HepG2 (cell line): ENCODE measurements around the gene P3H4. TPM values are rescaled to one million over a fixed set of nuclear protein-coding genes. Genes with fewer than 3 reads are reported as not detected.
A peak's percentile ranks its signal among the peaks of the same experiment; 100 is the strongest.

Experiments used
- ATAC-seq: fragments of 200-7000 bp; cut with Tn5 transposase; 3 replicates; pipeline ENCODE4 v1.9.1; 2020; ENCODE audit warnings: mild to moderate bottlenecking, moderate library complexity
- BruUV-seq: library from RNA; stranded (reverse); fragments of 400-500 nt; replicated peaks from 2 replicates; lab custom pipeline; 2021; lab: Mats Ljungman, UMichigan
- CTCF ChIA-PET: fragments of 300-600 bp; formaldehyde crosslinking; extraction: SDS; loops from one replicate; lab custom pipeline; 2021; ENCODE audit warnings: low total read pairs, inconsistent platforms, low intra/inter-chr PET ratio; lab: Yijun Ruan, JAX
- POLR2A ChIA-PET: fragments of 350-600 bp; sonication (Branson Sonifier 250); formaldehyde crosslinking; loops from one replicate; lab custom pipeline; 2020; ENCODE audit warnings: antibody characterized with exemption, inconsistent platforms; lab: Yijun Ruan, JAX
- DNase-seq: peaks from one replicate; pipeline ENCODE4 v3.0.0-alpha.2; 2015; ENCODE audit warnings: low spot score
- FAIRE-seq: peaks from 3 replicates; lab custom pipeline; 2011; peaks lifted over from hg19 to GRCh38; lab: Jason Lieb, UNC
- H2AFZ ChIP-seq: one replicate; pipeline ENCODE4 v1.6.1; 2011; ENCODE audit warnings: low read length, inconsistent platforms
- H3K27ac ChIP-seq: fragments of 300-600 bp; 3 replicates; pipeline ENCODE4 v1.8.0; 2011; ENCODE audit warnings: mixed run types, mild to moderate bottlenecking, mixed read lengths, low read length, inconsistent platforms; ENCODE audit not compliant: insufficient read depth; ENCODE audit errors: extremely low read length
- H3K27me3 ChIP-seq, 2 experiments: fragments of 200-600 bp in 1 of 2; 2 replicates in 1 of 2; 3 replicates in 1 of 2; pipeline versions ENCODE4 v1.6.0 to v1.8.0; 2011; ENCODE audit warnings: low read length in 2 of 2, mild to moderate bottlenecking in 2 of 2, moderate library complexity in 2 of 2, inconsistent platforms in 1 of 2; ENCODE audit not compliant: insufficient read depth in 2 of 2, control insufficient read depth in 1 of 2
- H3K36me3 ChIP-seq, 2 experiments: fragments of 200-600 bp in 1 of 2; replicated peaks in 1 of 2; 2 replicates in 1 of 2; 3 replicates in 1 of 2; pipeline versions ENCODE4 v1.5.1 to v1.8.0; 2011; ENCODE audit warnings: low read length in 2 of 2, inconsistent platforms in 1 of 2; ENCODE audit not compliant: insufficient read depth in 2 of 2, control insufficient read depth in 1 of 2
- H3K4me1 ChIP-seq: 2 replicates; pipeline ENCODE4 v1.5.1; 2012; ENCODE audit warnings: low read length, inconsistent platforms; ENCODE audit not compliant: insufficient read depth
- H3K4me2 ChIP-seq: 2 replicates; pipeline ENCODE4 v1.6.0; 2011; ENCODE audit warnings: low read depth, low read length, inconsistent platforms
- H3K4me3 ChIP-seq, 3 experiments: fragments of 200-600 bp in 1 of 3; sonication (generic), shearing (Covaris generic) in 1 of 3; replicated peaks in 1 of 3; 2 replicates each; pipeline ENCODE4 v1.5.1; 2011 to 2016; ENCODE audit warnings: low read length in 3 of 3, inconsistent platforms in 2 of 3, low read depth in 2 of 3, mild to moderate bottlenecking in 2 of 3, control low read depth in 1 of 3, mixed read lengths in 1 of 3; ENCODE audit not compliant: insufficient read depth in 1 of 3
- H3K79me2 ChIP-seq: one replicate; pipeline ENCODE4 v1.6.1; 2011; ENCODE audit warnings: low read length, inconsistent platforms; ENCODE audit not compliant: insufficient read depth
- H3K9ac ChIP-seq: 2 replicates; pipeline ENCODE4 v1.6.0; 2011; ENCODE audit warnings: mild to moderate bottlenecking, low read depth, low read length, inconsistent platforms; ENCODE audit not compliant: insufficient read depth
- H3K9me3 ChIP-seq: 2 replicates; pipeline ENCODE4 v1.5.1; 2012; ENCODE audit warnings: mild to moderate bottlenecking, low read length
- H4K20me1 ChIP-seq: 2 replicates; pipeline ENCODE4 v1.6.0; 2011; ENCODE audit warnings: inconsistent platforms, mild to moderate bottlenecking, low read length, moderate library complexity; ENCODE audit not compliant: insufficient read depth
- ARID2 ChIP-seq: sonication (generic); formaldehyde crosslinking; IDR thresholded peaks from 2 replicates; pipeline ENCODE4 v1.8.1; 2022; ENCODE audit warnings: mild to moderate bottlenecking, missing genetic modification reagents, borderline replicate concordance
- ETV5 ChIP-seq: IDR thresholded peaks from 2 replicates; pipeline ENCODE4 v1.6.1; 2018; ENCODE audit warnings: missing biosample characterization, missing genetic modification reagents, inconsistent platforms, borderline replicate concordance
- HNRNPK ChIP-seq: fragments of 200-400 bp; formaldehyde crosslinking; IDR thresholded peaks from 2 replicates; pipeline ENCODE4 v1.6.1; 2018; ENCODE audit warnings: low read length, low read depth, moderate library complexity, mild to moderate bottlenecking; ENCODE audit not compliant: poor library complexity, severe bottlenecking
- MXI1 ChIP-seq: IDR thresholded peaks from 3 replicates; pipeline ENCODE4 v1.6.1; 2012; ENCODE audit warnings: low read depth, low read length, inconsistent platforms, borderline replicate concordance
- MYPOP ChIP-seq: sonication (generic); formaldehyde crosslinking; IDR thresholded peaks from 2 replicates; pipeline ENCODE4 v1.8.1; 2023; ENCODE audit warnings: mild to moderate bottlenecking, moderate library complexity, missing genetic modification reagents
- SPEN ChIP-seq: sonication (generic); formaldehyde crosslinking; IDR thresholded peaks from 2 replicates; pipeline ENCODE4 v1.5.1; 2020; ENCODE audit warnings: low read depth, mild to moderate bottlenecking, missing genetic modification reagents
- ZNF224 ChIP-seq: sonication (generic); formaldehyde crosslinking; IDR thresholded peaks from 2 replicates; pipeline ENCODE4 v1.5.0; 2020; ENCODE audit warnings: mild to moderate bottlenecking, missing genetic modification reagents
- ZNF572 ChIP-seq: sonication (generic); formaldehyde crosslinking; IDR thresholded peaks from 2 replicates; pipeline ENCODE4 v1.5.1; 2020; ENCODE audit warnings: mild to moderate bottlenecking, missing genetic modification reagents
- ZNF83 ChIP-seq: sonication (generic); formaldehyde crosslinking; IDR thresholded peaks from 2 replicates; pipeline ENCODE4 v1.4.0; 2020; ENCODE audit warnings: missing genetic modification reagents, mild to moderate bottlenecking, borderline replicate concordance
- WGBS: methylation state at CpG from one replicate; pipeline ENCODE4 v1.1.6; 2017; ENCODE audit warnings: low lambda C conversion rate; 5-methylcytosine and 5-hydroxymethylcytosine counted together
- in situ Hi-C: cut with HindIII; loops from 2 replicates; pipeline ENCODE4 v1.10.0; 2017; ENCODE audit warnings: low pct_unique_long_range_greater_than_20kb; ENCODE audit not compliant: extremely low pct_ligation_motif_present
- intact Hi-C: fragments of 100-400 bp; cut with micrococcal nuclease; formaldehyde crosslinking; loops from one replicate; pipeline ENCODE4 v1.10.0; 2022; ENCODE audit not compliant: unreplicated experiment
- polyA plus RNA-seq, 8 experiments: library from polyadenylated mRNA; depleted of rRNA in 3 of 8; stranded (reverse) in 7 of 8; unstranded in 1 of 8; fragments of >200 nt; fragmentation: Illumina TruSeq in 4 of 8; extraction: Trizol in 4 of 8; gene quantifications; 2 replicates each; pipeline versions ENCODE4 v1.2.1 to v1.2.3, GENCODE V29; 2011 to 2016; ENCODE audit warnings: low read depth in 4 of 8, missing spikeins in 1 of 8, mixed read lengths in 1 of 8; ENCODE audit not compliant: insufficient read depth in 1 of 8
- total RNA-seq, 5 experiments: library from RNA; depleted of rRNA; stranded (reverse); fragments of >200 nt; fragmentation: Illumina TruSeq; extraction: Trizol; gene quantifications; 2 replicates each; pipeline ENCODE4 v1.2.3, GENCODE V29; 2016; ENCODE audit warnings: low read depth in 1 of 5
- TF ChIP-seq, protein P1 (sequence below): sonication (generic); formaldehyde crosslinking; conservative IDR thresholded peaks from 2 replicates; pipeline ENCODE4 v1.4.0; 2020; ENCODE audit warnings: missing genetic modification reagents
- TF ChIP-seq, protein P2 (sequence below), 2 experiments: fragments of 450-650 bp in 1 of 2; sonication (generic) in 1 of 2; formaldehyde crosslinking in 1 of 2; IDR thresholded peaks; 2 replicates each; pipeline versions ENCODE4 v1.6.1 to v1.8.0; 2016 to 2022; ENCODE audit warnings: antibody characterized with exemption in 1 of 2, mild to moderate bottlenecking in 1 of 2, missing genetic modification reagents in 1 of 2

Gene P3H4
- total and polyA plus RNA-seq, 2 of the 13 experiments (the other 11 are each of a cell fraction or from before 2014, with no cell fraction given) = 37.1 to 50.6 TPM

DNA sequence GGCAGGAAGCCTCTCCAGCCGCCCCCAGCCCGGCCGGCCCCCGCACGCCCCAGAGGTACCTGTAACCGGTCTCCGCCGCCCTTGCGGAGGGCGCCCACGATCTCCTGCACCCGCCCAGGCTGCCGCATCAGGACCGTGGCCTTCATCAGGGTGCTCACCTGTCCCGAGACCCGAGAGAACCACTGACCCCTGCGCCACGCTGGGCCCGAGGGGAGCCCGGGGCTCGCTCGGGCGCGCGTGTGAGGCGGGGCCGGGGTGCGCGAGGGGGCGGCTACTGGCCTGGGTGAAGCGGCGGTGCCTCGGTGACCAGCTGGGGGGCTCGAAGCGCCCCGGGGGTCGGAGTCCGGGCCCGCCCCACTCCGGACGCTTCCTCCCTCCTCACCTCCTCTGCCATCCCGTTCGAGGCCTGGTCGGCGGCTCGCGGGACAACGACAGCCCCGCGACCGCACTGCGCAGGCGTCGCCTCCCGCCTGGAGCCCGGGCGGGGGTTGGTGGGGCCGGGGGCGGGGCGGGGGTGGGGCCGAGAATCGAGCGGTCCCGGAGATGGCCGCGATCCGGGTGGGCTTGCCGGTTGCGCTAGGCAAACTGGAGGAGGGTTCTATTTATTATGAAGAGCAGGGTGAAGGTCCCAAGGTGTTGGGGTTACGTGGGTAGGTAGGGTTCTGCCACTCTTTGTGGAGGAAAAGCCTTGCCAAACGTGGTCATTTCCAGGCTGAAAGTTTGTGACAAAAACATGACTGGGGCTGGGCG, 24.2 kb upstream of the P3H4 start, which contains the start of gene NT5C3B:
Gene NT5C3B, minus strand, starts transcription at position 433 of the 750 bp plus-strand sequence. Its CDS starts 39 bp downstream, at position 394.
- peak within 1 kb of the TSS; percentile 80 for H3K4me2 ChIP-seq
- no peaks in the 10 kb centered on the region for H3K27me3 ChIP-seq
- peak within 1 kb of the TSS; percentile 77 to 94 (median 93) for H3K4me3 ChIP-seq
- H4K20me1 ChIP-seq = no peaks in the 10 kb centered on the region
- H3K79me2 ChIP-seq = peaks cover 9% of the 10 kb centered on the region
- DNase-seq (peak; percentile 52), ATAC-seq (peak; percentile 89), FAIRE-seq (no peak)
- intact Hi-C loops (no loop called here), in situ Hi-C loops (no loop called here)
- peak within 1 kb of the TSS; percentile 88 for H2AFZ ChIP-seq
- no TSS peak for BruUV-seq
- peaks cover 6 to 15% of the 10 kb centered on the region in 2 experiments for H3K36me3 ChIP-seq
- H3K9me3 ChIP-seq = no peaks in the 10 kb centered on the region
- peak within 1 kb of the TSS; percentile 53 for H3K27ac ChIP-seq
- CTCF ChIA-PET = no interaction called here
- peaks cover 38% of the 10 kb centered on the region for H3K4me1 ChIP-seq
- 2% methylated on average over 30 of the region's 72 CpGs for WGBS
- POLR2A ChIA-PET = interaction anchor here (1.3 to 1.9 kb wide), 5 partner anchors 9 to 123 kb away, joined by 3 to 9 read pairs (median 4); partner anchors contain the start of genes FKBP10, KLHL11 and P3H4
- peak within 1 kb of the TSS; percentile 82 for H3K9ac ChIP-seq
- TF ChIP-seq, protein P1, sequence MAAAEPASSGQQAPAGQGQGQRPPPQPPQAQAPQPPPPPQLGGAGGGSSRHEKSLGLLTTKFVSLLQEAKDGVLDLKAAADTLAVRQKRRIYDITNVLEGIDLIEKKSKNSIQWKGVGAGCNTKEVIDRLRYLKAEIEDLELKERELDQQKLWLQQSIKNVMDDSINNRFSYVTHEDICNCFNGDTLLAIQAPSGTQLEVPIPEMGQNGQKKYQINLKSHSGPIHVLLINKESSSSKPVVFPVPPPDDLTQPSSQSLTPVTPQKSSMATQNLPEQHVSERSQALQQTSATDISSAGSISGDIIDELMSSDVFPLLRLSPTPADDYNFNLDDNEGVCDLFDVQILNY = peak; percentile 26; the same call in 1 of the 2 replicates
- peak; percentile 18 for TF ChIP-seq HNRNPK
- 0 out of 2 replicates have a peak, but pooled peaks have one; percentile 56 for TF ChIP-seq ZNF224
- no peak for TF ChIP-seq ZNF572 (CRISPR knock-in tag)
- TF ChIP-seq ZNF83 (CRISPR knock-in tag) = no peak
- TF ChIP-seq ARID2 (CRISPR knock-in tag) = no peak
- TF ChIP-seq SPEN (CRISPR knock-in tag) = peak; percentile 76
- no peak for TF ChIP-seq ETV5
- TF ChIP-seq MXI1 = peak; percentile 12; the same call in 1 of the 3 replicates
- TF ChIP-seq MYPOP = 0 out of 2 replicates have a peak, but pooled peaks have one; percentile 20
- TF ChIP-seq, protein P2, sequence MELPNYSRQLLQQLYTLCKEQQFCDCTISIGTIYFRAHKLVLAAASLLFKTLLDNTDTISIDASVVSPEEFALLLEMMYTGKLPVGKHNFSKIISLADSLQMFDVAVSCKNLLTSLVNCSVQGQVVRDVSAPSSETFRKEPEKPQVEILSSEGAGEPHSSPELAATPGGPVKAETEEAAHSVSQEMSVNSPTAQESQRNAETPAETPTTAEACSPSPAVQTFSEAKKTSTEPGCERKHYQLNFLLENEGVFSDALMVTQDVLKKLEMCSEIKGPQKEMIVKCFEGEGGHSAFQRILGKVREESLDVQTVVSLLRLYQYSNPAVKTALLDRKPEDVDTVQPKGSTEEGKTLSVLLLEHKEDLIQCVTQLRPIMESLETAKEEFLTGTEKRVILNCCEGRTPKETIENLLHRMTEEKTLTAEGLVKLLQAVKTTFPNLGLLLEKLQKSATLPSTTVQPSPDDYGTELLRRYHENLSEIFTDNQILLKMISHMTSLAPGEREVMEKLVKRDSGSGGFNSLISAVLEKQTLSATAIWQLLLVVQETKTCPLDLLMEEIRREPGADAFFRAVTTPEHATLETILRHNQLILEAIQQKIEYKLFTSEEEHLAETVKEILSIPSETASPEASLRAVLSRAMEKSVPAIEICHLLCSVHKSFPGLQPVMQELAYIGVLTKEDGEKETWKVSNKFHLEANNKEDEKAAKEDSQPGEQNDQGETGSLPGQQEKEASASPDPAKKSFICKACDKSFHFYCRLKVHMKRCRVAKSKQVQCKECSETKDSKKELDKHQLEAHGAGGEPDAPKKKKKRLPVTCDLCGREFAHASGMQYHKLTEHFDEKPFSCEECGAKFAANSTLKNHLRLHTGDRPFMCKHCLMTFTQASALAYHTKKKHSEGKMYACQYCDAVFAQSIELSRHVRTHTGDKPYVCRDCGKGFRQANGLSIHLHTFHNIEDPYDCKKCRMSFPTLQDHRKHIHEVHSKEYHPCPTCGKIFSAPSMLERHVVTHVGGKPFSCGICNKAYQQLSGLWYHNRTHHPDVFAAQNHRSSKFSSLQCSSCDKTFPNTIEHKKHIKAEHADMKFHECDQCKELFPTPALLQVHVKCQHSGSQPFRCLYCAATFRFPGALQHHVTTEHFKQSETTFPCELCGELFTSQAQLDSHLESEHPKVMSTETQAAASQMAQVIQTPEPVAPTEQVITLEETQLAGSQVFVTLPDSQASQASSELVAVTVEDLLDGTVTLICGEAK (IDR thresholded peaks at IDR 0.05) = no peak
- TF ChIP-seq, protein P2 (CRISPR knock-in tag; IDR thresholded peaks at IDR 0.05) = peak; percentile 42; the same call in 1 of the 2 replicates
